ENCODE measurements around the gene IDE. TPM values are rescaled to one million over a fixed set of nuclear protein-coding genes. Genes with fewer than 3 reads are reported as not detected.

Gene IDE
- total and polyA plus RNA-seq, 10 of the 15 experiments (the other 5 are each of a cell fraction or from before 2014, with no cell fraction given), result 11.6 to 54.5 (median 33.6) TPM

DNA sequence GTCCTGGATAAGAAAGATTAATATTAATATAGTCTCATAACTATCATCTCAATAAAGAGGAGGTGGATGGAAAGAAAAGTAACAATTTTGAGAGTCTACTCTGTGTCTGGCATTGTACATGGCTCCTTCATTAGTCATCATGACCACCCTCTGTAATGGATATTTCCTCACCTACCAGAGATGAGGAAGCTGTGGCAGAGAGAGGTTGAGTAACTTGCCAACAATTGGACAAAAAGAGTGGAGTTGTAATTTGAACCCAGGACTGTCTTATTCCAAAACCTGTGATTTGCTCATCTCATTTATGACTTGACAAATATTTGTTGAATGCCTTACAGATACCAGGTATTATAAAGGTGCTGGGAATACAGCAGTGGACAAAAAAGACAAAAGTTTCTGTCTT, 2.1 kb upstream of the IDE start (continued):
- TF ChIP-seq MLLT1 (IDR thresholded peaks at IDR 0.05), result no peak

GRCh38 chr10:92574548-92575261, 812 bp upstream of the IDE start:
- peak overlapping the region; percentile 76 for H3K9ac ChIP-seq (ENCODE audit: control insufficient read depth, insufficient read depth, low read length)
- ChIA-PET POLR2A (interaction anchor here (0.6 to 1.7 kb wide), 5 partner anchors 16 to 62 kb away, joined by 3 to 9 read pairs (median 3); no protein-coding TSS in a partner anchor), CTCF (interaction anchor here (0.9 to 9.2 kb wide), 20 partner anchors 9 to 487 kb away, joined by 3 to 179 read pairs (median 4); no protein-coding TSS in a partner anchor), SMC1A (ENCODE audit: uncharacterized antibody, unreplicated experiment) (interaction anchor here (0.9 to 10.3 kb wide), 9 partner anchors 8 to 57 kb away, joined by 3 to 106 read pairs (median 4); no protein-coding TSS in a partner anchor), RAD21 (ENCODE audit: unreplicated experiment) (interaction anchor here (0.8 to 5.9 kb wide), 6 partner anchors 16 to 487 kb away, joined by 3 to 69 read pairs (median 6); no protein-coding TSS in a partner anchor)
- ATAC-seq (peak; percentile 15), FAIRE-seq (peak; percentile 80), DNase-seq (ENCODE audit: low read depth, low spot score) (no peak)
- peak overlapping the region; percentile 92 for H3K27ac ChIP-seq (ENCODE audit: control insufficient read depth, insufficient read depth)
- no TSS peak for BruUV-seq (replicated peaks)
- WGBS (ENCODE audit: insufficient coverage, insufficient replicate concordance, low lambda C conversion rate, missing lambda C conversion rate), result 8% methylated on average over 22 of the region's 22 CpGs
- no peaks in the 10 kb centered on the region; a peak in 1 of 4 replicates for H3K36me3 ChIP-seq (ENCODE audit: control insufficient read depth in 2 of 2, insufficient read depth in 2 of 2, low read length in 1 of 2)
- H2AFZ ChIP-seq (ENCODE audit: control insufficient read depth, low read depth, low read length), result peak overlapping the region; percentile 96
- H4K20me1 ChIP-seq (ENCODE audit: control insufficient read depth, insufficient read depth), result no peaks in the 10 kb centered on the region
- H3K4me1 ChIP-seq (ENCODE audit: control insufficient read depth, insufficient read depth, low read length), result peaks cover 4% of the 10 kb centered on the region; the same call in 1 of the 2 replicates
- no peaks in the 10 kb centered on the region for H3K27me3 ChIP-seq (replicated peaks in 1 of 2; ENCODE audit: control insufficient read depth in 2 of 2, insufficient read depth in 2 of 2, low read length in 1 of 2)
- TF ChIP-seq RELA (IDR thresholded peaks at IDR 0.05; ENCODE audit: borderline replicate concordance, partially characterized antibody) (peak; percentile 33), TAF1 (IDR thresholded peaks at IDR 0.05; ENCODE audit: borderline replicate concordance, low read depth, low read length) (no peak), CBX3 (IDR thresholded peaks at IDR 0.05; ENCODE audit: borderline replicate concordance, low read depth) (no peak), FOXM1 (IDR thresholded peaks at IDR 0.05; ENCODE audit: low read depth, low read length) (peak; percentile 19; the same call in 1 of the 2 replicates), KLF5 (IDR thresholded peaks at IDR 0.05; ENCODE audit: partially characterized antibody) (no peak), PKNOX1 (IDR thresholded peaks at IDR 0.05) (peak; percentile 76), JUND (IDR thresholded peaks at IDR 0.05; ENCODE audit: low read depth, low read length) (no peak), NR2F1 (conservative IDR thresholded peaks at IDR 0.05) (0 out of 2 replicates have a peak, but pooled peaks have one; percentile 33), POU2F2 (IDR thresholded peaks at IDR 0.05; ENCODE audit: borderline replicate concordance, low read depth, low read length) (no peak), WRNIP1 (IDR thresholded peaks at IDR 0.05; ENCODE audit: borderline replicate concordance, low read depth, low read length) (no peak)
- TF ChIP-seq, protein P1, sequence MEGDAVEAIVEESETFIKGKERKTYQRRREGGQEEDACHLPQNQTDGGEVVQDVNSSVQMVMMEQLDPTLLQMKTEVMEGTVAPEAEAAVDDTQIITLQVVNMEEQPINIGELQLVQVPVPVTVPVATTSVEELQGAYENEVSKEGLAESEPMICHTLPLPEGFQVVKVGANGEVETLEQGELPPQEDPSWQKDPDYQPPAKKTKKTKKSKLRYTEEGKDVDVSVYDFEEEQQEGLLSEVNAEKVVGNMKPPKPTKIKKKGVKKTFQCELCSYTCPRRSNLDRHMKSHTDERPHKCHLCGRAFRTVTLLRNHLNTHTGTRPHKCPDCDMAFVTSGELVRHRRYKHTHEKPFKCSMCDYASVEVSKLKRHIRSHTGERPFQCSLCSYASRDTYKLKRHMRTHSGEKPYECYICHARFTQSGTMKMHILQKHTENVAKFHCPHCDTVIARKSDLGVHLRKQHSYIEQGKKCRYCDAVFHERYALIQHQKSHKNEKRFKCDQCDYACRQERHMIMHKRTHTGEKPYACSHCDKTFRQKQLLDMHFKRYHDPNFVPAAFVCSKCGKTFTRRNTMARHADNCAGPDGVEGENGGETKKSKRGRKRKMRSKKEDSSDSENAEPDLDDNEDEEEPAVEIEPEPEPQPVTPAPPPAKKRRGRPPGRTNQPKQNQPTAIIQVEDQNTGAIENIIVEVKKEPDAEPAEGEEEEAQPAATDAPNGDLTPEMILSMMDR (IDR thresholded peaks at IDR 0.05 in 2 of 3, conservative IDR thresholded peaks at IDR 0.05 in 1 of 3; ENCODE audit: control insufficient read depth in 2 of 3, extremely low read depth in 1 of 3, insufficient read depth in 1 of 3, low read depth in 3 of 3, low read length in 3 of 3), result peak; percentile 10 to 40 (median 34); a peak in 3 of 6 replicates
- intact Hi-C loops (cut with micrococcal nuclease; ENCODE audit: unreplicated experiment), result loop anchor here (1.0 to 10.0 kb wide), 2 partner anchors 57 to 490 kb away; no protein-coding TSS in a partner anchor
- in situ Hi-C loops (cut with MboI), result loop anchor here (5.0 kb wide), 1 partner anchor 57 kb away; no protein-coding TSS in a partner anchor
- H3K79me2 ChIP-seq (ENCODE audit: control insufficient read depth, insufficient read depth, low read length), result peaks cover 36% of the 10 kb centered on the region
- H3K4me3 ChIP-seq, result peak overlapping the region; percentile 82
- H3K4me2 ChIP-seq (ENCODE audit: control insufficient read depth, insufficient read depth), result peak overlapping the region; percentile 85
- H3K9me3 ChIP-seq (replicated peaks; ENCODE audit: control insufficient read depth, insufficient read depth, low read length), result no peaks in the 10 kb centered on the region

Data from GM12878 (cell line).